ENCODE data around the gene PAX7.

Gene PAX7

DNA sequence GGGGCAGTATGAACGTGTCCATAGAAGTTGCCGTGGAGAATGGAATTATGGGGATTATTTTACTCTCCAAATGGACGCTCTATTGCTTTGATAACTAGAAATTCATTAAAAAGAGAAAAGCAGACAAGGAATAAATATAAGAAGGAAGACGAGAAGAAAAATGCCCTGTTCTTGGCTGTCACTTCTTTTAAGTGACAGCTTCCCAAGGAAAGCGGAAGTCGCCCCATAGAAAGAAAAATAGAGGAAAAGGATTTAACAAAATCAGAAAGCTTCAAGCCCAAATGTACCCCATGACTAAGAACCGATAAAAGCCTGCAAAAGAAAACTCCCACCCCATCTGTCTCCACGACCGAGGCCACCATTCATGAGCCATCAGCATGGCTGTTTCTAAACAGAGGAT, 143.1 kb downstream of the PAX7 start:
- TF ChIP-seq, protein P1, sequence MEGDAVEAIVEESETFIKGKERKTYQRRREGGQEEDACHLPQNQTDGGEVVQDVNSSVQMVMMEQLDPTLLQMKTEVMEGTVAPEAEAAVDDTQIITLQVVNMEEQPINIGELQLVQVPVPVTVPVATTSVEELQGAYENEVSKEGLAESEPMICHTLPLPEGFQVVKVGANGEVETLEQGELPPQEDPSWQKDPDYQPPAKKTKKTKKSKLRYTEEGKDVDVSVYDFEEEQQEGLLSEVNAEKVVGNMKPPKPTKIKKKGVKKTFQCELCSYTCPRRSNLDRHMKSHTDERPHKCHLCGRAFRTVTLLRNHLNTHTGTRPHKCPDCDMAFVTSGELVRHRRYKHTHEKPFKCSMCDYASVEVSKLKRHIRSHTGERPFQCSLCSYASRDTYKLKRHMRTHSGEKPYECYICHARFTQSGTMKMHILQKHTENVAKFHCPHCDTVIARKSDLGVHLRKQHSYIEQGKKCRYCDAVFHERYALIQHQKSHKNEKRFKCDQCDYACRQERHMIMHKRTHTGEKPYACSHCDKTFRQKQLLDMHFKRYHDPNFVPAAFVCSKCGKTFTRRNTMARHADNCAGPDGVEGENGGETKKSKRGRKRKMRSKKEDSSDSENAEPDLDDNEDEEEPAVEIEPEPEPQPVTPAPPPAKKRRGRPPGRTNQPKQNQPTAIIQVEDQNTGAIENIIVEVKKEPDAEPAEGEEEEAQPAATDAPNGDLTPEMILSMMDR (IDR thresholded peaks at IDR 0.05; ENCODE audit: control insufficient read depth, insufficient read depth, low read depth, low read length, missing control alignments) = no peak
- no peak for DNase-seq (ENCODE audit: low read depth)
- no peak overlapping the region for H3K4me3 ChIP-seq (ENCODE audit: control insufficient read depth, low read depth, low read length)

DNA sequence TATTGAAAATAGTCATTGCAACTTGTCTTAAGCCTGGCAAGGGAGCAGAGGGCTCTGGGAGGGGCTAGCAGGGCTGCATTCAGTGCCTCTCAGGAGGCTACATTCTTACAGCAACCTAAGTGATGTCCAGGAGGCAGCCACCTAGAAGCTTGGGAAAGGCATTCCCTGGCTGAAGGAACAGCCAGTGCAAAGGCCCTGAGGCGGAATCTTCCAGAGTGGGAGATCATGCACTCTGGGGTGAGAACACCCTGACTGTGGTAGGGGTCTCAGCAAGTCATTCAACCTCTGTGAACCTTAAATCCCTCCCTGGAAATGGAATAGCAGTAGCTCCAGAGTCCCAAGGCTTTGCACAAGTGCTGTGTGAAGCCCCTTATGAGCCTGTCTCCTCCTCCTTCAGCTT, 144.7 kb downstream of the PAX7 start:
- TF ChIP-seq, protein P1 (IDR thresholded peaks at IDR 0.05; ENCODE audit: control insufficient read depth, insufficient read depth, low read depth, low read length, missing control alignments) = no peak
- no peak for DNase-seq (ENCODE audit: low read depth)
- H3K4me3 ChIP-seq (ENCODE audit: control insufficient read depth, low read depth, low read length) = no peak overlapping the region

DNA sequence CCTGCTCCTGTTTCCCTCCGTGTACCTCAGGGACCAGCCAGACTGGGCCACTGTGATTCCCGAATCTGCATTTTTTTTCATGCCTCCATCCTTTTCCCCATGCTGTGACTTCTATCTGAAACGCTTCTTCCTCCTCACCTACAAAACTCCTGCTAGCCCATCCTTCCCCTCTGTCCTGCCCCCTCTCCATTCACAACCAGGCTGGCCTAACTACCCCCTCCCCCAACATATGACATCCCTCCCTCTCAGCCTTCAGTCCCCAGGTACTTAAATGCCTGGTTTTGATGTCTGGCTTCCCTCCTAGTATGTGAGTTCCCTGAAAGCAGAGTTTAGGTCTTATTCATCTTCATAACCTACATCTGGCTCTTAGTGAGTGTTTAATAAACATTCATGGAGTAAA, 146.1 kb downstream of the PAX7 start:
- H3K4me3 ChIP-seq (ENCODE audit: control insufficient read depth, low read depth, low read length) = no peak overlapping the region
- TF ChIP-seq, protein P1 (IDR thresholded peaks at IDR 0.05; ENCODE audit: control insufficient read depth, insufficient read depth, low read depth, low read length, missing control alignments) = no peak
- DNase-seq (ENCODE audit: low read depth) = no peak

DNA sequence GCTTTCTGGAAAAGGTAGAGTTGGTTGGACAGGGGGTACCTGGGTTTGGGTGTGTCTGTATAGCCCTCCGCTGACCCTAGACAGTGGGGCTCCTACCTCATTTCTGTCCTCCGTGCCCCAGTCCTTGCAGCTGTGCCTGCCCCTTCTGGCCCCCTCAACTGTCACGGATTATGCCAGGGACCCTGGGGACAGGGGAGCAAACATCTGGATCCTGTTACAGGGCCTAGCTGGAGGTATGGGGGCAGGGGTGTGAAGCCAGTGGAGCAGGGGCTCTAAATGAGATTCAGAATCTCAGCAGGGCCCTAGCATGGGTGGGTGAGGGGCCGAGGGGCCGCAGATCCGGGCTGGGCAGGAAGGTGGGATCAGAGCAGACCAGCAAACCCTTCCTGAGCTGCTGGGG, 147.8 kb downstream of the PAX7 start:
- TF ChIP-seq, protein P1 (IDR thresholded peaks at IDR 0.05; ENCODE audit: control insufficient read depth, insufficient read depth, low read depth, low read length, missing control alignments) = no peak
- no peak overlapping the region for H3K4me3 ChIP-seq (ENCODE audit: control insufficient read depth, low read depth, low read length)
- no peak for DNase-seq (ENCODE audit: low read depth)

DNA sequence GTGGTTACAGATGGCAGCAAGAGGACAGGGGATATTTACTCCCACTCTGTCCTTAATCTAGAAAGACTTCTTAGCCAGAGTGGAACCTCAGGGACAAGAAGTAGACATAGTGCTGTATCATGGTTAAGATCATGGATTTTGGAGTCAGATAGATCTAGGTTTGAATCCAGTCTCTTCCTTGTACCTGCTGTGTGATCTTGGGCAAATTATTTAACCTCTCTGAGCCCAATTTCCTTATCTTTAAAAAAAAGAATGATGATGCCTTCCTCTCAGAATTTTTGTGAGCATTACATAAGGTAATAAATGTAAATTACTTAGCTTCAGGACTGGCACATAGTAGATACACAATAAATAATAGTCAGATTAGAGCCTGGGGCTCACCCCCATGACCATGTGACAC, 150.4 kb downstream of the PAX7 start:
- H3K4me3 ChIP-seq (ENCODE audit: control insufficient read depth, low read depth, low read length) = no peak overlapping the region
- DNase-seq (ENCODE audit: low read depth) = no peak
- TF ChIP-seq, protein P1 (IDR thresholded peaks at IDR 0.05; ENCODE audit: control insufficient read depth, insufficient read depth, low read depth, low read length, missing control alignments) = no peak

DNA sequence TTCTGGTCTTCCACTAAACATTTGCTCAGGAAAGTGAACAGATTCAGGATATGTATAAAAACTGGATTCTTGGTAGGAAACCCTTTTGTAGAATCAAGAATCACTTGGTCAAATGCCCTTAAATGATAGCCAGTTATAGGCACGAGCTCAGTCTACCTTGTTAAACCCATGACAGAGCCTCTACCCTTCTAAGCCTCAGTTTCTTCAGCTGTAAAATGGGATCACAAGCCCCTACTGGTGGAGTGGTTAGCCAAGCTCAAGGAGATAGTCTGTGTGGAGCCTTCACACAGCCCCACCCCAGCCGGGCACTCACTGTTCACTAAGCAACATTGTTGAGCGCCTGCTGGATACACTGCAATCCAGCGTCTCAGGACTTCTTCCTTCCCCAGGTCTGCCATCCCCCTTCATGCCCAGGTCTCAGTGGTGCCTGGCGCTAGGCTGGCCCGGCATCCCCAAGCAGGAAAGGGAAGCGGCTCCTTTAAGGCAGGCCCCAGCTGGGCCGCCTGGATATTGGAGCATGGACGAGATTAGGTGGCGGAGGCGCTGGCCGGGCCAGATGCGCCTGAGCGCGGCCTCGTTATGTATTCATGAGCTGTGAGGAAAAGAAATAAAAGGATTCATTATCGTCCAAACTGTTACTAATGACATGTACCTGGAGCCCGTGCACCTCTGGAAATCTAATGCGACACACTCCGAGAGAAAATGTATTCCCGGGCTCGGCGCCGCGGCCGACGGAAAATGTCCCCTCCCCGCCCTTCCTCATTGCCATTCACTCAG, 153.2 kb downstream of the PAX7 start:
- TF ChIP-seq, protein P1 (IDR thresholded peaks at IDR 0.05; ENCODE audit: control insufficient read depth, insufficient read depth, low read depth, low read length, missing control alignments) = no peak
- H3K4me3 ChIP-seq (ENCODE audit: control insufficient read depth, low read depth, low read length) = no peak overlapping the region
- no peak for DNase-seq (ENCODE audit: low read depth)

Data from AG09309 (cell line).